Tibial artery (tissue), 4 donors: ENCODE data around the gene HS6ST1.
A peak's percentile ranks its signal among the peaks of the same experiment; 100 is the strongest.

ENCODE experiments used
- DNase-seq, 2 donors: peaks; one replicate each; pipeline ENCODE4 v3.0.0-alpha.2; 2019
- H3K27ac ChIP-seq, 2 donors: fragments of 200-600 bp; sonication (generic) in 1 of 2; 1 replicate in 1 of 2; 2 replicates in 1 of 2; pipeline ENCODE4 v1.5.1; 2018 to 2019; ENCODE audit warnings: mild to moderate bottlenecking in 1 of 2
- H3K27me3 ChIP-seq, 2 donors: fragments of 200-600 bp; sonication (generic) in 1 of 2; one replicate each; pipeline versions ENCODE4 v1.5.1 to v1.6.0; 2016 to 2019
- H3K36me3 ChIP-seq, 3 donors: fragments of 200-600 bp; sonication (generic) in 2 of 3; one replicate each; pipeline ENCODE4 v1.5.1; 2016 to 2019; ENCODE audit warnings: mild to moderate bottlenecking in 2 of 3
- H3K4me1 ChIP-seq, 4 donors: fragments of 200-600 bp; sonication (generic) in 2 of 4; 1 replicate in 3 of 4; 2 replicates in 1 of 4; pipeline ENCODE4 v1.5.1; 2016 to 2019
- H3K4me3 ChIP-seq, 2 donors: fragments of 200-600 bp; sonication (generic) in 1 of 2; 1 replicate in 1 of 2; 2 replicates in 1 of 2; pipeline ENCODE4 v1.5.1; 2018 to 2019; ENCODE audit warnings: mild to moderate bottlenecking in 2 of 2
- H3K9me3 ChIP-seq, 3 donors: fragments of 200-600 bp; sonication (generic) in 1 of 3; one replicate each; pipeline ENCODE4 v1.5.1; 2016 to 2019
- intact Hi-C: fragments of 100-400 bp; cut with DNase I; formaldehyde crosslinking; loops from one replicate; pipeline ENCODE4 v1.15.0; 2023; ENCODE audit warnings: low total_unique reads
- TF ChIP-seq, protein P1 (sequence below), 2 experiments: fragments of 200-600 bp in 1 of 2; fragments of 450-650 bp in 1 of 2; IDR thresholded peaks; one replicate each; pipeline ENCODE4 v1.5.1; 2017 to 2019; ENCODE audit warnings: antibody characterized with exemption in 2 of 2, mild to moderate bottlenecking in 1 of 2, moderate library complexity in 1 of 2

The HS6ST1 gene

DNA sequence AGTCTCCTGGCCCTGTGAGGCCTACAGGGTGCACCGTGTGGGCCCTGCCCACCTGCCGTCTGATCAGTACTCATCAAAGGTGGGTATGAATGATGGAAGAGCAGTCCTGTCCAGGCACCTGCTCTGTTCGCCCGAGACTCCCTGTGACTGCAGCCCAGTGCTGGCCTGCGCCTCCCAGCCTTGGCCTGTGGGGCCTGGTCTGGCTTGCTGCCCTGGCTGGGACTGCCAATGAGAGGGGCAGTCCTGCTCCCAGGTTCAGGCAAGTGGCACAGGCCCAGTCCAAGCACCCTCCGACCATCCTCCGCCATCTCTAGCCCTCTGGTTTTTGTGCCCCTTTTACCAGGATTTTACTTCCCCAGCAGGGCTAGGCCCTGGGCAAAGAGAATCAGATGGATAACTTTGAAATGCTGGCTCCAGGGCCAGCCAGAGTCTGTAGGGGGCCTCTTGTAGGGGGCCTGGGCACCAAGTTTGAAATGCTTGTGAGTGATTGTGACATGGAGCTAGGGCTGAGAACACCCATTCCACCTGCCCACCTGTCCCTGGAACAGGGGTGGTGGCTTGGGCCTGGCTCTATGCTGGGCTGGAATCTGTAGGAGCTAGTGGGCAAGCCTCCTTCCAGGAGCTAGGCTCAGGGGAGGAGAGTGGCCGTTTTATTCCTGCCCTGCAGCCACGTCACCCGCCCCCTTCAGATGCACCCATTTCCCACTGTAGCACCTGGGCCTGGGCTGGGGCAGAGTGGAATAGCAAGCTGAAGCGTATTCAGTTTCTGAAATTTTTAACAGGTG is 8.7 kb upstream of the HS6ST1 start:
- H3K36me3 ChIP-seq: no peaks in the 10 kb centered on the region
- no peak overlapping the region for H3K4me3 ChIP-seq
- TF ChIP-seq, protein P1, sequence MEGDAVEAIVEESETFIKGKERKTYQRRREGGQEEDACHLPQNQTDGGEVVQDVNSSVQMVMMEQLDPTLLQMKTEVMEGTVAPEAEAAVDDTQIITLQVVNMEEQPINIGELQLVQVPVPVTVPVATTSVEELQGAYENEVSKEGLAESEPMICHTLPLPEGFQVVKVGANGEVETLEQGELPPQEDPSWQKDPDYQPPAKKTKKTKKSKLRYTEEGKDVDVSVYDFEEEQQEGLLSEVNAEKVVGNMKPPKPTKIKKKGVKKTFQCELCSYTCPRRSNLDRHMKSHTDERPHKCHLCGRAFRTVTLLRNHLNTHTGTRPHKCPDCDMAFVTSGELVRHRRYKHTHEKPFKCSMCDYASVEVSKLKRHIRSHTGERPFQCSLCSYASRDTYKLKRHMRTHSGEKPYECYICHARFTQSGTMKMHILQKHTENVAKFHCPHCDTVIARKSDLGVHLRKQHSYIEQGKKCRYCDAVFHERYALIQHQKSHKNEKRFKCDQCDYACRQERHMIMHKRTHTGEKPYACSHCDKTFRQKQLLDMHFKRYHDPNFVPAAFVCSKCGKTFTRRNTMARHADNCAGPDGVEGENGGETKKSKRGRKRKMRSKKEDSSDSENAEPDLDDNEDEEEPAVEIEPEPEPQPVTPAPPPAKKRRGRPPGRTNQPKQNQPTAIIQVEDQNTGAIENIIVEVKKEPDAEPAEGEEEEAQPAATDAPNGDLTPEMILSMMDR (IDR thresholded peaks at IDR 0.05): no peak
- no peak for DNase-seq
- H3K9me3 ChIP-seq: peaks cover 0 to 10% (median 3%) of the 10 kb centered on the region in 3 donors
- no peak overlapping the region for H3K27ac ChIP-seq
- no peaks in the 10 kb centered on the region for H3K27me3 ChIP-seq
- intact Hi-C loops: loop anchor here (5.0 to 10.0 kb wide), 3 partner anchors 140 to 977 kb away; no protein-coding TSS in a partner anchor
- H3K4me1 ChIP-seq: peaks cover 10 to 37% (median 27%) of the 10 kb centered on the region in 4 donors

DNA sequence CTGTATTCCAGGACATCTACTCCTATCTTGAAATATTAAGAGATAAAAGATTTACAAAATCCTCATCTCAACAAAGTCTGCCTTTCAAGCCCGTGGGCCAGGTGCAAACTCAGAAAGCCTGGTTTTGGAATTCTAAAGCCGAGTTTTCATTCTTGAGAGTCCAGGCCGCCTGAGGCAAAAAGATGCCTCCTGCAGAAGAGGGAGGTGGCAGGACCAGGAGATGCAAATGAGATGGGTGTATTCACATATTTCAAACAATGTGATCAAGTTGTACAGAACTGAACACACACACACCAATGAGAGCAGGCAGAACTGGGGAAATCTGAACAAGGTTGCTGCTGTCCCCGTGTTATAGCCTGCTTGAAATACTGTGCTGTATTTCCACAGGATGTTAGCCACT is 7.7 kb upstream of the HS6ST1 start:
- intact Hi-C loops: loop anchor here (5.0 to 10.0 kb wide), 3 partner anchors 141 to 978 kb away; no protein-coding TSS in a partner anchor
- Histone ChIP-seq H3K27me3 (no peaks in the 10 kb centered on the region), H3K4me1 (peaks cover 10 to 41% (median 30%) of the 10 kb centered on the region in 4 donors), H3K9me3 (no peaks in the 10 kb centered on the region), H3K27ac (peak overlapping the region; percentile 64 to 76), H3K4me3 (no peak overlapping the region), H3K36me3 (no peaks in the 10 kb centered on the region)
- no peak for DNase-seq
- TF ChIP-seq, protein P1 (IDR thresholded peaks at IDR 0.05): no peak

DNA sequence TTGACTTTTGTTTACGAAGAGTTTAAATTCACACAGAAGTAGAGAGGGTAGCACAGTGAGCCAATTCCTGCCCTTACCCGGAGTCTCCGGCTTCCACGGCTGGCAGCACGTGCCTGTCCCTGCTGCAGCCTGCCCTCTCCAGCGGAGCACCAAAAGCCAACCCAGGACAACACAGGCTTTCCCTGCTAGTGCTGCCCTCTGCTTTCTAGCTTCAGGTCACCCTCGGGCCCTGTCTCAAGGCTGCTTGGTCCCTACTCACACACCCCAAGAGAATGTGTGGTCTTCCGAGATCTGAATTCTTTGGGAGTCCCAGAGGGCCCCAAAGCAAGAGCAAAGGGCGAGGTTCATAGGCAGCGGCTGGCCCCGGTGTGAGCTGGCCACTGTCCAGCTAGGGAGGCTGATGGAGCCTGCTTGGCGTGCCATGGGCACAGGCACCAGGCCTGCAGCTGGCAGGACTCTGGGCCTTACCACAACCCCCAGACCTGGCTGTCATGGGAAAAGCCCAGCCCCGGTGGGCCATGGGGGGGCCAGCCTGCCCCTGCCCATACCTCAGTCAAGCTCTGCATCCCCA is 7.0 kb upstream of the HS6ST1 start:
- H3K9me3 ChIP-seq: no peaks in the 10 kb centered on the region
- no peaks in the 10 kb centered on the region for H3K36me3 ChIP-seq
- DNase-seq: peak in 1 of 2 donors; percentile 89
- TF ChIP-seq, protein P1 (IDR thresholded peaks at IDR 0.05): no peak
- intact Hi-C loops: loop anchor here (5.0 to 10.0 kb wide), 3 partner anchors 142 to 979 kb away; no protein-coding TSS in a partner anchor
- H3K4me1 ChIP-seq: peaks cover 10 to 48% (median 33%) of the 10 kb centered on the region in 4 donors
- H3K27ac ChIP-seq: peak overlapping the region; percentile 64 to 76
- H3K4me3 ChIP-seq: no peak overlapping the region
- H3K27me3 ChIP-seq: no peaks in the 10 kb centered on the region

DNA sequence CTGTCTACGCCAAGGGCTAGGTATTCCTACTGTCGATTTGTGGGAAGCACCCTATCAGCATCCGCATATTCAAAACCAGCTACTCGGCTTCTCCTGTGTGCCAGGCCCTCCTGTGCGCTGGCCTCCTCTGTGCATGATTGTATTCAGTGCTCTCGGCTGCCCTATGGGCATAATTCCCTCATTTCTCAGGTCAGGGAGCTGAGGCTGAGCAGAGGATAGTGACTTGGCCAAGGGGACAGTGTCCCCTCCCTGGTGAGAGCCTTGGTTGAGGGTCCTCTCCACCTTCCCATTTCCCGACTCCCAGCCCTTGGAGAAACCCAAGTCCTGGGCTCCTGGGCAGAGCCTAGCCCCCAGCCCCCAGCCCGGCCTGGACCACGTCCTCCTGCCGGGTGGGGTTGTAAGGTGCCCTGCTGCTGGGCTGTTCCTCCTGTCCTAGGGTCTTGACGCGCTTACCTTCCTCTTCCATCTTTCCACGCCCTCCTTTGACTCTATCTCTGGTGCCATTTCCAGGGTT is 6.3 kb upstream of the HS6ST1 start:
- H3K36me3 ChIP-seq: no peaks in the 10 kb centered on the region
- DNase-seq: no peak
- H3K9me3 ChIP-seq: no peaks in the 10 kb centered on the region
- TF ChIP-seq, protein P1 (IDR thresholded peaks at IDR 0.05): no peak
- no peaks in the 10 kb centered on the region for H3K27me3 ChIP-seq
- no peak overlapping the region for H3K4me3 ChIP-seq
- H3K27ac ChIP-seq: peak overlapping the region; percentile 64 to 76
- intact Hi-C loops: loop anchor here (5.0 to 10.0 kb wide), 4 partner anchors 97 to 980 kb away; no protein-coding TSS in a partner anchor
- H3K4me1 ChIP-seq: peaks cover 10 to 47% (median 33%) of the 10 kb centered on the region in 4 donors

DNA sequence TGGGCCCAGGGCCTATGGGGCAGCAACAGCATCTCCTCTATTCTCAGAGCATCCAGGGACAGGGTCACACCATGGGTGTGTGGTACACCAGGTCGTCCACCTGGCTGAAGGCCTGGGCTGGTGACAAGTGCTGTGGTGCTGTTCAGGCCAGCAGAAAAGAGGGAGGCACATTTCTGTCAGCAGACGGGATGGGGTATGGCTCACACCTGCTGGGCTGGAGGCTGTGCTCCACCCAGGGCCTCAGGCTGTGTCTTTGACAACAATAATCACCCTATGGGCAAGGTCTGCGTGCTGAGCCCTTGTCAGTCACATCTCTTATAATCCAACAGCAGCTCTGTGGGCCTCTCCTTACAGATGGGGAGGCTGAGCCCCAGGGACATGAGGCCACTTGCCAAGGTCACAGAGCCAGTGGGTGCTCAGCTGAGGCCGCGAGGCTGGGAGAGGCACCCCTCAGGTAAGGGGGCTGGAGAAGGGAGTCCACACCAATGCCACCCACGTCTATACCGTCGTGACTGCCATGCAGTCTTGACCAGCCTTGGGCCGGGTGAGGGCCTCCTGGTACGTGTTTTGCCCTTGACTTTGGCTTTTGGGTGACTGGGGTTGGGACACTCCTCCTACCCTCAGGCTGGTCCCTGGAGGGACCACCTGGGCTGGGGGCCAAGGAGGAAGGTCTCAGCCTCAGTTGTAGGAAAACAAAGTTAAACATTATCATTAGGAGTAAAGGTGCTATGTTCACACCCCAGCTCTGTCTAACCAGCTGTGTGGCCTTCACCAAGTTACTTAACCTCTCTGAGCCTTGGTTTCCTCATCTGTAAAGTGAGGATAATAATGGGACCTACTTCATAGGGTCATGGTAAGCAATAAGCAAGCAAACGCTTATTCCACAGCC is 5.6 kb upstream of the HS6ST1 start:
- Histone ChIP-seq H3K27me3 (no peaks in the 10 kb centered on the region), H3K4me3 (no peak overlapping the region), H3K4me1 (peaks cover 10 to 46% (median 32%) of the 10 kb centered on the region in 4 donors), H3K9me3 (no peaks in the 10 kb centered on the region), H3K36me3 (no peaks in the 10 kb centered on the region), H3K27ac (peak overlapping the region; percentile 64 to 76)
- DNase-seq: no peak
- TF ChIP-seq, protein P1 (IDR thresholded peaks at IDR 0.05): no peak
- intact Hi-C loops: loop anchor here (5.0 to 10.0 kb wide), 3 partner anchors 98 to 981 kb away; no protein-coding TSS in a partner anchor
